ENCODE data around the gene SIK3. TPM values are rescaled to one million over a fixed set of nuclear protein-coding genes. Genes with fewer than 3 reads are reported as not detected.

SIK3 gene
- total RNA-seq, 4 donors from 2014 or later: 58.8 to 85.8 (median 59.8) TPM

- no peak for DNase-seq
- Histone ChIP-seq H3K4me3 (no peak overlapping the region), H3K4me1 (peaks cover 0 to 26% (median 2%) of the 10 kb centered on the region in 4 donors), H3K27me3 (no peaks in the 10 kb centered on the region), H3K36me3 (no peaks in the 10 kb centered on the region), H3K27ac (no peak overlapping the region), H3K9me3 (no peaks in the 10 kb centered on the region)
- TF ChIP-seq CTCF (IDR thresholded peaks at IDR 0.05) (no peak), POLR2A (IDR thresholded peaks at IDR 0.05) (no peak)
These were observed 29.8 kb downstream of the SIK3 start for GRCh38 chr11:117068303-117068860.

GRCh38 chr11:117066959-117067358 is 31.3 kb downstream of the SIK3 start:
- H3K4me1 ChIP-seq: peaks cover 0 to 12% (median 0%) of the 10 kb centered on the region in 4 donors

GRCh38 chr11:117064275-117064674 is 34.0 kb downstream of the SIK3 start:
- no peak for DNase-seq
- no peaks in the 10 kb centered on the region for H3K4me1 ChIP-seq
- H3K4me3 ChIP-seq: no peak overlapping the region
- TF ChIP-seq CTCF (IDR thresholded peaks at IDR 0.05) (no peak), POLR2A (IDR thresholded peaks at IDR 0.05) (no peak)
- H3K27me3 ChIP-seq: no peaks in the 10 kb centered on the region
- no peak overlapping the region for H3K27ac ChIP-seq
- H3K9me3 ChIP-seq: no peaks in the 10 kb centered on the region
- no peaks in the 10 kb centered on the region for H3K36me3 ChIP-seq

More at GRCh38 chr11:117066959-117067358, 31.3 kb downstream of the SIK3 start:
- Histone ChIP-seq H3K9me3 (no peaks in the 10 kb centered on the region), H3K4me3 (no peak overlapping the region), H3K27ac (no peak overlapping the region), H3K27me3 (no peaks in the 10 kb centered on the region), H3K36me3 (no peaks in the 10 kb centered on the region)
- TF ChIP-seq CTCF (IDR thresholded peaks at IDR 0.05) (no peak), POLR2A (IDR thresholded peaks at IDR 0.05) (no peak)
- DNase-seq: no peak

- Histone ChIP-seq H3K27ac (no peak overlapping the region), H3K4me3 (no peak overlapping the region), H3K9me3 (no peaks in the 10 kb centered on the region), H3K4me1 (peaks cover 0 to 4% (median 0%) of the 10 kb centered on the region in 4 donors), H3K27me3 (no peaks in the 10 kb centered on the region), H3K36me3 (no peaks in the 10 kb centered on the region)
- no peak for DNase-seq
- TF ChIP-seq CTCF (IDR thresholded peaks at IDR 0.05) (no peak), POLR2A (IDR thresholded peaks at IDR 0.05) (no peak)
These were observed 35.7 kb downstream of the SIK3 start for GRCh38 chr11:117062498-117062897.

- no peak overlapping the region for H3K27ac ChIP-seq
- no peak for DNase-seq
- TF ChIP-seq CTCF (IDR thresholded peaks at IDR 0.05) (no peak), POLR2A (IDR thresholded peaks at IDR 0.05) (no peak)
- H3K4me1 ChIP-seq: peaks cover 0 to 4% (median 0%) of the 10 kb centered on the region in 4 donors
- H3K4me3 ChIP-seq: no peak overlapping the region
- no peaks in the 10 kb centered on the region for H3K9me3 ChIP-seq
- H3K36me3 ChIP-seq: no peaks in the 10 kb centered on the region
- H3K27me3 ChIP-seq: no peaks in the 10 kb centered on the region
These were observed 37.0 kb downstream of the SIK3 start for GRCh38 chr11:117061256-117061655.
